Retina (tissue), 1 donor: ENCODE results near the gene TBXAS1.
"Not testable (repeated sequence)": the region's sequence is repeated elsewhere in the genome, so short reads cannot be mapped to it uniquely, and the experiment has no call there.

ENCODE experiments used
- DNase-seq: peaks from one replicate; pipeline ENCODE4 v3.0.0-alpha.2; 2016

Gene TBXAS1

DNA sequence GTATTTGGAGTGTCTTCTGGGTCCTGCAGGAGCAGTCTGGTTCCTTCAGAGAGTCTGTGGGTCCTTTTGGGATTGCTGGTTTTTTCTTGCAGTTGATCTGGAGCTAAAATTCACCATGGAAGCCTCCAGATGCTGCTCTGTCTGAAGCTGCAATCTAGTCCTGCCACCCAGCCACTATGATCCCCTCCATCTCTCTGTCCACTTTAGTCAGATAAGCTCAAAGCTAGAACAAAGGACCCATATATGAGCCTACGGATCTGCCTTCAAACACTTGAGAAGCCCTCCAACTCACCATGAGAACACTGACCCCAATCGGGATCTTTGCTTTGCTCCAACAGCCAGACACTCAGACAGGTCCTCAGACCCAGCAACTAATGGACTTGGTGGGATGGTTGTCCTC, 618 bp upstream of the TBXAS1 start:
- DNase-seq, result no peak

- no peak for DNase-seq
Measured at GRCh38 chr7:139829775-139830117, 682 bp downstream of the TBXAS1 start.

- no peak for DNase-seq
Measured at GRCh38 chr7:139830292-139830691, 1.2 kb downstream of the TBXAS1 start.

- DNase-seq, result no peak
Measured at GRCh38 chr7:139830782-139831501, 1.9 kb downstream of the TBXAS1 start.

DNA sequence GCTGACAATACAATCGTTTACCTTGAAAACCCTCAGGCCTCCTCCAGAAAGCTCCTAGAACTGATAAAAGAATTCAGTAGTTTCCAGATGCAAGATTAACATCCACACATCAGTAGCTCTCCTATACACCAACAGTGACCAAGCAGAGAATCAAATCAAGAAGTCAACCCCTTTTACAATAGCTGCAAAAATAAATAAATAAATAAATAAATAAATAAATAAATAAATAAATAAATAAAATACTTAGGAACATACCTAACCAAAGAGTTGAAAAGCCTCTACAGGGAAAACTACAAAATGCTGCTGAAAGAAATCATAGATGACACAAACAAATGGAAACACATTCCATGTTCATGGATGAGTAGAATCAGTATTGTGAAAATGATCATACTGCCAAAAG, 6.8 kb downstream of the TBXAS1 start:
- DNase-seq, result not testable (repeated sequence)

DNA sequence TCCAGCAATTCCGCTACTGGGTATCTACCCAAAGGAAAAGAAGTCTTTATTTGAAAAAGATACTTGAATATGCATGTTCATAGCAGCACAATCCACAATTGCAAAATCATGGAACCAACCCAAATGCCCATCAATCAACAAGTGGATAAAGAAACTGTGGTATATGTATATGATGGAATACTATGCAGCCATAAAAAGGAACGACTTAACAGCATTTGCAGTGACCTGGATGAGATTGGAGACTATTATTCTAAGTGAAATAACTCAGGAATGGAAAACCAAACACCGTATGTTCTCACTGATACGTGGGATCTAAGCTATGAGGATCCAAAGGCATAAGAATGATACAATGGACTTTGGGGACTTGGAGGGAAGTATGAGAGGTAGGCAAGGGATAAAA, 8.2 kb downstream of the TBXAS1 start:
- DNase-seq, result not testable (repeated sequence)

- no peak for DNase-seq
Measured at GRCh38 chr7:139838276-139838675, 9.2 kb downstream of the TBXAS1 start.

DNA sequence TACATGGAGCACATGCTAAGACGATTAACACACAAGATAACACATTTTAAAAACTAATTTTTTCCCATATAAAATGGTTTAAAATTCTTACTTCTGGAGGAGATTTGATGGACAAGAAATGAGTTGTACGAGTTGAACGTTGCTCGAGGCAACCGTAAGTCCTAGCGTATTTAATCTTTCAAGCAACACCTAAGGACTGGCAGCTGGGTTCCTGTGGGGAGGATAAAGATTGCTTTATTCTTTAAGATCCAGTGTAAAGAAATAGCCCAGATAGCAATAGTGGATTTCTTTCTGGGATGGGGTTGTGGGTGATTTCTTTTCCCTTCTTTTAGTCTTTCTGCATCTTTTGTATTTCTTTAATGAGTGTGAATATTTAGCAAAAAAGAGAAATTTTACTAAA, 9.8 kb downstream of the TBXAS1 start:
- DNase-seq, result peak; percentile 13

DNA sequence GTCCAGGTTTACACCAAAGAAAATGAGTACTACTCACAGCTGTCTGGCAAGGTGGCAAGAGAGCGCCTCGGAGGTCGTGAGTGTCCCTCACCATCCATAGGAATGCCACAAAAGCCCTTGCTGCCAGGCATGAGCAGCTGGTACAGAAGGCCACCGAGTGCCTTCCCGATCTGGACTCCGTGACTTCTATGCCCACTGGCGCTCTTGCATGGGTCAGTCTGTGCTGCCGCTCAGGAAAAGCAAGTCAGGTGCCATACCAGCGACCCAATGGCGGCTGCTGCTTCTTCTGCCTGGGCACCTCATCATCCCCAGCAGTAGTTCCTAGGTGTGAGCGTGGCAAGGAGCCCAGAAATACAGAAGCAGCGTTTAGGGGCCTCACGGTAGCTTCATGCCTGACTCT, 11.7 kb downstream of the TBXAS1 start:
- DNase-seq, result no peak

DNA sequence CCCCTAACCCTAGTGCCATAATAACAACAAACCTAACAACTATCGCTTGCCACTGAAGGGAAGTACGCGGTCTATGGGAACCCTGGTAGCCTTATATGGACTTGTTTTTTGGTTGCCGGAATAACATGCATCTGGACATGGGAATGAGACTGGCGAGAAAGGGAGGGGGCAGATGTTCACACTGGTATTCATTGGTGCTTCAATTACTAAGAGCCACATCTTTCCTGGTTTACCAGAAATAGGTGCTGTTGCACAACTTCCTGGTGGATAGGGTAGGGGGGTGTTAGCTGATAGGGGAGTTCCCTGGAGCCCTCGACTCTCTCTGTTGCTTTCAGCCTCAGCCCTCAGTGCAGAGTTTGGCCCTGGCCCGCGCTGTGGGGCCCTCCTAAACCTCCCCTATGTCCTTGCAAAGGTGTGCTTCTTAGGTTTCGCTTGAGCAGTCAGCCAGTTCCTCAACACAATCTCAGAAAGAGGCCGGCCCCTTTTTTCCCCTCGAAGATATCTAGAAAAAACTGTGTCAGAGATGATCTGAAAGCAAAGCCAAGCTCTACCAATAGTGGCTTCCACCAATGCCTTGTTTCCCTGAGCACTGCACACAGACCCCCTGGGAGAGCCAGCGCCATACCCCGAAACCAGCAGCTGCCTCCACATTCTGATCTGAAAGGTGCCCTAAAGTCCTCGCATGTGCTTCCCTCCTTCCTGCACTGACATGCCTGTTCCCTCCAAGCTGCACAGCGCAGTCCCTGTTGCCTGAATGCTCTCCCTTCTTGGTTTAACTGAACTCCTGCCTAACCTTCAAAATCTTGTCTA, 13.5 kb downstream of the TBXAS1 start:
- no peak for DNase-seq

- not testable (repeated sequence) for DNase-seq
Measured at GRCh38 chr7:139843211-139843537, 14.1 kb downstream of the TBXAS1 start.

- no peak for DNase-seq
Measured at GRCh38 chr7:139844779-139845442, 15.8 kb downstream of the TBXAS1 start.

DNA sequence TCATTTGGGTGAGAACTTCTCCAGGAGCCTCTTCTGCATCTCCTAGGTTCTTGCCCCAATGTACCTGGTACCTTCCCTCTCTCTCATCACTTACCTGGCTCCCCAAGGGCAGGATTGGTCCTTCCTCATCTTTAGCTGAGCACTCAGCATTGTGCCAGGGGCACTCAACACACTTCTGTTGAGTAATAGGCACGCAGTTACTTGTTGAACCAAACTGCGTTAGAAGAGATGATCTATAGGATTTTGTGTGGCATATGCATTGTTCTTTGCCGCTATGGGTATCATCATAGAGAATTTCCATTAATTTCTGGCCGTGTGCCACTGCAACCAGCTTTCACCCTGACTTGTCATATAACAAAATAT, 16.4 kb downstream of the TBXAS1 start:
- DNase-seq, result no peak

- no peak for DNase-seq
Measured at GRCh38 chr7:139846297-139846696, 17.2 kb downstream of the TBXAS1 start.

- no peak for DNase-seq
Measured at GRCh38 chr7:139848274-139848673, 19.2 kb downstream of the TBXAS1 start.

DNA sequence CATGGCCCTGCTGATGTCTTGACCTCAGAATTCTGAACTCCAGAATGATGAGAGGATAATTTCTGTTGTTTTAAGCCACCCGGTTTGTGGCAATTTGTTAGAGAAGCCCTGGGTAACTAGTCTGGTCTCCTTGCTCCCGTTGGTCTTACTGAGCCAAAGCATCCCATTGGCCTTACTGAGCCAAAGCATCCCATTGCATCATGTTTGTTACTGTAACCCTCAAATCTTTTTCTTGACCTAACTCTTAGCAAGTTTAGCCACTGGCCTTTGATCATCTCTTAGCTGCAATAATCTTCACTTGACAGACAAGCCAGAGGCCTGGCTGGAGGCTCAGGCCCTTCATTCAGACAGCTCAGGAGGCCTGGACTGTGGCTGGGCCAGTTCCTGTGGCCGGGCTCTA, 21.8 kb downstream of the TBXAS1 start:
- no peak for DNase-seq

DNA sequence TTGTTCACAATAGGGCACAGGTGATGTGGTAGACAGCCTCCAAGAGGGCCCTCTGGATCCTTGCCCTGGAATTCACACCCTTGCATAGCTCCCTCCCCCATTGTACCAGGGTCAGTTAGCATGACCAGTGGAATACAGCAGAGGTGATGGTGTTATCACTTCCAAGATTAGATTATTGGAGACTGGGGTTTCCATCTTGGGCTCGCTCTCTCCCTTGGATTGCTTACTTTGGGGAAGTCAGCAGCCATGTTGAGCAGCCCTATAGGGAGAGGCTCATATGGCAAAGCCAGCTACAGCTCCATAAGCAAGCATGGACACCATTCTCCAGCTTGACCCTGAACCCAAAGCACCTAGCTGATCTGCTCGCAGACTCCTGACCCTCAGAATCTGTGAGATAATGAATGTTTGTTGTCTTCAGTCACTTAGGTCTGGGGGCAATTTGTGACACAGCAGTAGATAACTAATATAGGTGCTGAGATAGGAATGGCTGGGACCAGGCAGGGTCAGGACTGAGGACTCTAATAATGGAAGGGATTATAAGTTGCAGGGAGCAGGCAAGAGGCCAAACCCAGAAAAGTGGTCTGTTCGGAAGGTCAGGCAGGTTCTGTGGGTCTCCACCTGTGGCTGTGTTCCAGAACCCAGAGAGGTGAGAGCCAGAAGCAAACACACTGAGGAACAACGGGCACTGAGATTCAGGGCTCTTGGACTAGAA, 22.9 kb downstream of the TBXAS1 start:
- DNase-seq, result no peak

DNA sequence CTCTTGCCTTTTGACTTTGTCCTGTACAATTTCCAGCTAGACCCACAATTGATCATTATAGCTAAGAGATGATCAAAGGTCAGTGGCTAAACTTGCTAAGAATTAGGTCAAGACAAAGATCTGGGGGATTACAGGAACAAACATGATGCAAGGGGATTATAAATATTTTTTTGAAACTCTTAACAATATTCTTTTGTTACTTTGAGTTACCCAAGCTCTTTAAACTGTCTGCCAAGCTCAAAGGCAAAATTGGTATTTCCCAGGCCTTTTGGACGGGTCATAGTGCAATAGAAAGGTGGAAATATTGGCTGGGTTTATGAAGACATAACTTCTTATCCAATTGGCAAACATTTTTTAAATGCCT, 23.4 kb downstream of the TBXAS1 start:
- DNase-seq, result no peak

GRCh38 chr7:139853506-139854123, 24.6 kb downstream of the TBXAS1 start:
- no peak for DNase-seq

DNA sequence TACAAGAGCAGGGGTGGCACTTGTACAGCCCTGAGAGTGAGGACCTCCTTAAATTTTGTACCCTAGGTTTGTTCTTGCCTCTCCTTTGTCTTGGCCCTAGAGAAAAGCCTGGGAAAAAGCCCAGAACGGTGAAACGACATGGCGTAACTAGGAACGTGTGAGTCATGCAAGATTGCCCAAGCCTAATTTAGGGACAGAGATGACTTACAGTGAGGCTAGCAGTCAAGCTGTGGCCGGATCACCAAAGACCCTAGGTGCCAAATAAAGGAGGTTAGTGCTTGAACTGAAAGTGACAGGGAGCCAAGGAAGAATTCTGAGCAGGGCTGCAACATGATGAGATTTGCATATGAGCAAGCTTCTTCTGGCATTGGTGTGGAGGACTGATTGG, 25.1 kb downstream of the TBXAS1 start:
- DNase-seq, result no peak

- no peak for DNase-seq
Measured at GRCh38 chr7:139854803-139855497, 25.9 kb downstream of the TBXAS1 start.

DNA sequence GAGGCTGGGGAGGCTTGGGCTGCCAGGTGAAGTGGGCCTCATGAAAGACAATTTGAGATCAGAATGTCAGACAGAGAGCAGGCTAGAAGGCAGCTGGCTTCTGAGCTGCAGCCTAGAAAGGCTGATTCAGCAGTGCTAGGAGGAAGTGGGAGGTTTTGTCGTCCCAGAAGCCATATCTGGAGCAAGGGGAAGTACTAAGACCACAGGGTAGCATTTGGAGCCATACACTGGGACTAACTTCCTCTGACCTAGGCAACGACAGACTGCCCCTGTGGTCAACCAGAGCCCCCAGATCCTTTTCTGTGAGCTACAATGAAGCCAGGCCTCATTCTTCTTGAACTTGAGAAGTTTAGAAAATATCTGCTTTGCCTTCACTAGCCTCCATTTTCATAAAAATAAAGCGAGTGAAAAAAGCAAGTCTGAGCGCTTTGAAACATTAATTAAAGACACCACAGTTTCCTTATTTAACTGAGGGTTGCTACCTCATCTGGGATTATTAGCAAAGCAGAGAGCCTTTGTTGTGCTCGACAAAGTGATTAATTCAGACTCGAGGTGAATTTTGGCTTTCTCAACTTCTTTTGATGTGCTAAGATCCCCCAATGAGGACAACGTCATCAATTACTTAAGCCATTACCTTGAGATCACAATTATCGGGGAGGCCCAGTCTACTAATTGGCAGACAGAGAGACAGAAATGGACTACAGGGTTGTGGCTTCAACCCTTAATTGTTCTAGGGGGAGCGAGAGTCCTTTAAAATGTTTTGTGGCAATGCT, 26.6 kb downstream of the TBXAS1 start:
- DNase-seq, result no peak
